Astrocyte (in vitro differentiated cells and primary cell): ENCODE data around the gene RASSF5. TPM values are rescaled to one million over a fixed set of nuclear protein-coding genes. Genes with fewer than 3 reads are reported as not detected.

Source experiments
- DNase-seq: peaks from one replicate; pipeline ENCODE4 v3.0.0-alpha.2; 2010; ENCODE audit warnings: low read depth
- FAIRE-seq: peaks from 2 replicates; lab custom pipeline; 2011; peaks lifted over from hg19 to GRCh38; lab: Jason Lieb, UNC
- H2AFZ ChIP-seq: 2 replicates; pipeline ENCODE4 v1.6.0; 2012; ENCODE audit warnings: low read depth, low read length, inconsistent platforms
- H3K27ac ChIP-seq: 2 replicates; pipeline ENCODE4 v1.5.1; 2011; ENCODE audit warnings: low read depth, low read length, inconsistent platforms
- H3K27me3 ChIP-seq: 2 replicates; pipeline ENCODE4 v1.6.0; 2011; ENCODE audit warnings: low read length, inconsistent platforms; ENCODE audit not compliant: insufficient read depth
- H3K36me3 ChIP-seq: 2 replicates; pipeline ENCODE4 v1.5.1; 2011; ENCODE audit warnings: low read length, inconsistent platforms; ENCODE audit not compliant: insufficient read depth
- H3K4me1 ChIP-seq: 2 replicates; pipeline ENCODE4 v1.5.1; 2011; ENCODE audit warnings: low read length, inconsistent platforms; ENCODE audit not compliant: insufficient read depth
- H3K4me2 ChIP-seq: 2 replicates; pipeline ENCODE4 v1.6.0; 2012; ENCODE audit warnings: low read length, inconsistent platforms
- H3K4me3 ChIP-seq: 2 replicates; pipeline ENCODE4 v1.5.1; 2011; ENCODE audit warnings: low read depth, mild to moderate bottlenecking, low read length, inconsistent platforms; ENCODE audit not compliant: insufficient read depth
- H3K79me2 ChIP-seq: 2 replicates; pipeline ENCODE4 v1.6.0; 2012; ENCODE audit warnings: mild to moderate bottlenecking, low read length, inconsistent platforms; ENCODE audit not compliant: insufficient read depth
- H3K9ac ChIP-seq: 2 replicates; pipeline ENCODE4 v1.6.0; 2012; ENCODE audit warnings: mild to moderate bottlenecking, low read length, inconsistent platforms
- H3K9me3 ChIP-seq: 2 replicates; pipeline ENCODE4 v1.5.1; 2012; ENCODE audit warnings: low read depth, mild to moderate bottlenecking, low read length, inconsistent platforms; ENCODE audit not compliant: insufficient read depth
- H4K20me1 ChIP-seq: 2 replicates; pipeline ENCODE4 v1.6.0; 2012; ENCODE audit warnings: low read length, inconsistent platforms; ENCODE audit not compliant: insufficient read depth
- H3K27ac Mint-ChIP-seq: one replicate; pipeline ENCODE4 v1.8.0; 2021; ENCODE audit warnings: mild to moderate bottlenecking, mixed read lengths; ENCODE audit not compliant: unreplicated experiment
- H3K27me3 Mint-ChIP-seq: one replicate; pipeline ENCODE4 v1.8.0; 2021; ENCODE audit warnings: low read depth, mixed read lengths; ENCODE audit not compliant: unreplicated experiment
- H3K36me3 Mint-ChIP-seq: one replicate; pipeline ENCODE4 v1.8.0; 2021; ENCODE audit warnings: low read depth, mixed read lengths; ENCODE audit not compliant: unreplicated experiment
- H3K4me1 Mint-ChIP-seq: one replicate; pipeline ENCODE4 v1.8.0; 2021; ENCODE audit warnings: low read depth, mixed read lengths; ENCODE audit not compliant: unreplicated experiment
- H3K4me3 Mint-ChIP-seq: one replicate; pipeline ENCODE4 v1.8.0; 2021; ENCODE audit warnings: mild to moderate bottlenecking, moderate library complexity, mixed read lengths; ENCODE audit not compliant: unreplicated experiment
- H3K9me3 Mint-ChIP-seq: one replicate; pipeline ENCODE4 v1.8.0; 2021; ENCODE audit warnings: mild to moderate bottlenecking, mixed read lengths; ENCODE audit not compliant: unreplicated experiment
- CTCF ChIP-seq: IDR thresholded peaks from 2 replicates; pipeline ENCODE4 v1.5.1; 2011; ENCODE audit warnings: low read depth, mild to moderate bottlenecking, inconsistent platforms, low read length, moderate library complexity; ENCODE audit not compliant: insufficient read depth
- EZH2 ChIP-seq: IDR thresholded peaks from 2 replicates; pipeline ENCODE4 v1.6.1; 2012; ENCODE audit warnings: mild to moderate bottlenecking, low read length, inconsistent platforms; ENCODE audit not compliant: insufficient read depth
- total RNA-seq: library from RNA; stranded (reverse); gene quantifications from 2 replicates; pipeline ENCODE4 v1.2.1, GENCODE V29; 2021

RASSF5 gene
- total RNA-seq, 1 donor from 2014 or later, result 0.43 TPM

DNA sequence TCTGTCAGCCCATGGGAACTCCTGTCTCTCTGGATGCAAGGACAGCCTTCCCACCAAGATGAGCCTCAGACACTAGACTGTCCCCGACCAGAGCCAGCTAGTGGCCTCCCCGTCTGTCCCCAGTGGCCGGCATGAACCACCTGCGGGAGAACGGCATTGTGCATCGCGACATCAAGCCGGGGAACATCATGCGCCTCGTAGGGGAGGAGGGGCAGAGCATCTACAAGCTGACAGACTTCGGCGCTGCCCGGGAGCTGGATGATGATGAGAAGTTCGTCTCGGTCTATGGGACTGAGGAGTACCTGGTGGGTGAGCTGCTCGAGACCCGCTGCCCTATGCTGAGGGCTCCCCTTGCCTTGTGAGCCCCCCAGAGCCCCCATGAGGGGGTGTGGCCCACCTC lies 31.3 kb upstream of the RASSF5 start:
- Histone ChIP-seq H3K9ac (no peak overlapping the region), H3K36me3 (peaks cover 6% of the 10 kb centered on the region), H2AFZ (no peak overlapping the region), H3K4me3 (no peak overlapping the region), H4K20me1 (peaks cover 18% of the 10 kb centered on the region), H3K4me1 (peaks cover 27% of the 10 kb centered on the region), H3K4me2 (no peak overlapping the region), H3K27ac (no peak overlapping the region), H3K9me3 (no peaks in the 10 kb centered on the region), H3K79me2 (peaks cover 7% of the 10 kb centered on the region), H3K27me3 (no peaks in the 10 kb centered on the region)
- Mint-ChIP-seq H3K4me3 (no peak overlapping the region), H3K36me3 (peaks cover 31% of the 10 kb centered on the region), H3K27me3 (peaks cover 6% of the 10 kb centered on the region), H3K27ac (no peak overlapping the region), H3K4me1 (peaks cover 32% of the 10 kb centered on the region), H3K9me3 (no peaks in the 10 kb centered on the region)
- no peak for FAIRE-seq
- TF ChIP-seq EZH2, result no peak
- no peak for TF ChIP-seq CTCF
- no peak for DNase-seq

GRCh38 chr1:206476591-206476990 lies 30.7 kb upstream of the RASSF5 start:
- H3K36me3 Mint-ChIP-seq, result peaks cover 35% of the 10 kb centered on the region
- no peaks in the 10 kb centered on the region for H3K9me3 Mint-ChIP-seq
- Histone ChIP-seq H3K36me3 (peaks cover 6% of the 10 kb centered on the region), H3K9ac (no peak overlapping the region), H2AFZ (no peak overlapping the region), H3K27me3 (no peaks in the 10 kb centered on the region), H3K27ac (no peak overlapping the region), H4K20me1 (peaks cover 18% of the 10 kb centered on the region), H3K79me2 (peaks cover 7% of the 10 kb centered on the region), H3K4me1 (peaks cover 26% of the 10 kb centered on the region), H3K9me3 (no peaks in the 10 kb centered on the region), H3K4me2 (no peak overlapping the region), H3K4me3 (no peak overlapping the region)
- FAIRE-seq, result no peak
- peaks cover 6% of the 10 kb centered on the region for H3K27me3 Mint-ChIP-seq
- peaks cover 29% of the 10 kb centered on the region for H3K4me1 Mint-ChIP-seq
- DNase-seq, result no peak
- no peak overlapping the region for H3K27ac Mint-ChIP-seq
- H3K4me3 Mint-ChIP-seq, result no peak overlapping the region
- no peak for TF ChIP-seq CTCF
- TF ChIP-seq EZH2, result no peak

DNA sequence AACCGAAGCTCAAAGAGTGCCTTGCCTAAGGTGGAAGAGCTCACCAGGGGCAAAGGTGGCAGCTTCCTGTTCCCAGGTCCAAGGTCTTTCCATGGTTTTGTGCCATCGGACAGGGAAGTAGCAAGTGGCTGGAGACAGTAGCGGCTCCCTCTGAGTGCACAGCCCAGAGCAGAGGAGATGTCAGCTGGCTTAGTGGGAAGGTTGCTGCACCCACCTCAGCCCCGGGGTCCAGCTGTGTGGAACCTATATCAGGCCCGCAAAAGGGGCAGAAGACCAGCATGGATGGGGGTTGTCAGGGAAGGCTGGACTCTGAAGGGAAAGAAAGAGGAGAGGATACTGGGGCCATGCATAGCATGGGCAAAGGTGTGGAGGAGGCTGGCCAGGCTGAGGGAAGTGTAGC lies 30.2 kb upstream of the RASSF5 start:
- no peak overlapping the region for H2AFZ ChIP-seq
- peaks cover 25% of the 10 kb centered on the region for H3K4me1 Mint-ChIP-seq
- H3K4me1 ChIP-seq, result peaks cover 21% of the 10 kb centered on the region
- DNase-seq (no peak), FAIRE-seq (no peak)
- peaks cover 18% of the 10 kb centered on the region for H4K20me1 ChIP-seq
- TF ChIP-seq CTCF, result no peak
- TF ChIP-seq EZH2, result no peak
- H3K4me3 Mint-ChIP-seq, result no peak overlapping the region
- no peak overlapping the region for H3K4me2 ChIP-seq
- H3K36me3 ChIP-seq, result peaks cover 6% of the 10 kb centered on the region
- H3K9me3 ChIP-seq, result no peaks in the 10 kb centered on the region
- peaks cover 7% of the 10 kb centered on the region for H3K79me2 ChIP-seq
- H3K4me3 ChIP-seq, result no peak overlapping the region
- peaks cover 6% of the 10 kb centered on the region for H3K27me3 Mint-ChIP-seq
- H3K27ac Mint-ChIP-seq, result peak overlapping the region; percentile 18
- H3K36me3 Mint-ChIP-seq, result peaks cover 38% of the 10 kb centered on the region
- no peak overlapping the region for H3K9ac ChIP-seq
- no peaks in the 10 kb centered on the region for H3K27me3 ChIP-seq
- H3K27ac ChIP-seq, result no peak overlapping the region
- H3K9me3 Mint-ChIP-seq, result no peaks in the 10 kb centered on the region
